Natural killer cell treated with Interleukin-12 subunit alpha and Interleukin-12 subunit beta and Interleukin-15 and Interleukin-18, amount 100 ng/mL, for 72 hours (primary cell): ENCODE results near the gene ZNF664. TPM values are rescaled to one million over a fixed set of nuclear protein-coding genes. Genes with fewer than 3 reads are reported as not detected.

ENCODE experiments used
- ATAC-seq, 2 donors: fragments of 150-1000 bp; cut with Tn5 transposase in 1 of 2; sonication (Bioruptor Pico), chemical (Tn5 transposase) in 1 of 2; 2 replicates each; pipeline ENCODE4 v1.10.0; 2021
- DNase-seq: peaks from one replicate; pipeline ENCODE4 v3.0.0; 2022; ENCODE audit warnings: low spot score
- H3K27ac Mint-ChIP-seq, 2 donors: 1 replicate in 1 of 2; 2 replicates in 1 of 2; pipeline ENCODE4 v1.8.0; 2022; ENCODE audit warnings: mixed read lengths in 2 of 2, mild to moderate bottlenecking in 1 of 2, moderate library complexity in 1 of 2
- H3K27me3 Mint-ChIP-seq, 2 donors: 1 replicate in 1 of 2; 2 replicates in 1 of 2; pipeline ENCODE4 v1.8.0; 2022; ENCODE audit warnings: mixed read lengths in 2 of 2
- H3K36me3 Mint-ChIP-seq: one replicate; pipeline ENCODE4 v1.8.0; 2022; ENCODE audit warnings: mixed read lengths
- H3K4me1 Mint-ChIP-seq, 2 donors: 1 replicate in 1 of 2; 2 replicates in 1 of 2; pipeline ENCODE4 v1.8.0; 2022; ENCODE audit warnings: low read depth in 2 of 2, mixed read lengths in 2 of 2, mild to moderate bottlenecking in 1 of 2
- H3K4me3 Mint-ChIP-seq: one replicate; pipeline ENCODE4 v1.8.0; 2022; ENCODE audit warnings: mixed read lengths
- H3K9me3 Mint-ChIP-seq: 2 replicates; pipeline ENCODE4 v1.8.0; 2022; ENCODE audit warnings: mixed read lengths
- total RNA-seq, 2 donors: library from RNA; stranded (reverse); gene quantifications; one replicate each; pipeline ENCODE4 v1.2.3, GENCODE V29; 2022

The ZNF664 gene
- total RNA-seq, result 10 to 100 TPM; 41.0 to 45.5 TPM

- no peaks in the 10 kb centered on the region for H3K27me3 Mint-ChIP-seq
- no peaks in the 10 kb centered on the region for H3K9me3 Mint-ChIP-seq
- peak; percentile 92 for ATAC-seq
- peak within 1 kb of the TSS; percentile 95 for H3K4me3 Mint-ChIP-seq
- peaks cover 7% of the 10 kb centered on the region for H3K36me3 Mint-ChIP-seq
- DNase-seq, result peak; percentile 95
- H3K27ac Mint-ChIP-seq, result peak within 1 kb of the TSS; percentile 70 to 94
- H3K4me1 Mint-ChIP-seq, result peaks cover 9 to 26% of the 10 kb centered on the region in 2 donors
Measured at GRCh38 chr12:123972457-123973401, at the start of gene ZNF664, which contains the start of gene CCDC92. Gene ZNF664 (plus strand): TSS chr12:123973215. CDS start chr12:124012145, 38,930 bp downstream. Gene CCDC92 (minus strand): TSS chr12:123972831. CDS start chr12:123944305, 28,526 bp downstream.

GRCh38 chr12:123923927-123924326, 49.1 kb upstream of the ZNF664 start:
- Mint-ChIP-seq H3K4me3 (no peak overlapping the region), H3K36me3 (no peaks in the 10 kb centered on the region), H3K27ac (no peak overlapping the region), H3K4me1 (no peaks in the 10 kb centered on the region), H3K27me3 (peaks cover 0 to 6% of the 10 kb centered on the region in 2 donors), H3K9me3 (no peaks in the 10 kb centered on the region)
- DNase-seq, result no peak
- no peak for ATAC-seq

- Mint-ChIP-seq H3K9me3 (no peaks in the 10 kb centered on the region), H3K27me3 (peaks cover 0 to 5% of the 10 kb centered on the region in 2 donors), H3K27ac (no peak overlapping the region), H3K4me1 (no peaks in the 10 kb centered on the region), H3K4me3 (no peak overlapping the region), H3K36me3 (no peaks in the 10 kb centered on the region)
- ATAC-seq (no peak), DNase-seq (no peak)
Measured at GRCh38 chr12:123924539-123924938, 48.5 kb upstream of the ZNF664 start.

DNA sequence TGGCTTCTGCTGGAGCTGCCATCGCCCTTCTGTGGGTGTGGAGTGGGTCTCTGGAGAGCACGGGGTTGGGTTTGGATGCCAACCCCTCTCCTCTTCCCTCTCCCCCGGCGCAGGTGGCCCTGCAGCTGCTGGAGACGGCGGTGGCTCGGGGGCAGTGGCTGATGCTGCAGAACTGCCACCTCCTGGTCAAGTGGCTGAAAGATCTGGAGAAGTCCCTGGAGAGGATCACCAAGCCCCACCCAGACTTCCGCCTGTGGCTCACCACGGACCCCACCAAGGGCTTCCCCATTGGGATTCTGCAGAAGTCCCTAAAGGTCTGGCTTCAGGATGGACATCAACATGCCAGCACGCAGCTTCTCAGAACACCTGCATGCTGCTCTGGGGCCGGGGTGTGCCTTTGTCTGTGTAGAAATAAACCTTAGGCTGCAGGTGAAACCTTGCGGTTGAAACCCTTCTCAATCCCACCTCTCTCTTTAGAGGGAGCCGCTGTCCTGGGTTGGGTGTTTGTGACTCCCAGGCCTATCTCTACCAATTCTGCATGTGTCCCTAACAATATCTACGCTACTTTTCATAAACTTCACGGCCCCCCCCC, 44.6 kb upstream of the ZNF664 start:
- H3K9me3 Mint-ChIP-seq, result no peaks in the 10 kb centered on the region
- no peak overlapping the region for H3K4me3 Mint-ChIP-seq
- H3K36me3 Mint-ChIP-seq, result no peaks in the 10 kb centered on the region
- DNase-seq (no peak), ATAC-seq (no peak)
- H3K27me3 Mint-ChIP-seq, result peaks cover 0 to 3% of the 10 kb centered on the region in 2 donors
- H3K27ac Mint-ChIP-seq, result no peak overlapping the region
- H3K4me1 Mint-ChIP-seq, result peaks cover 2 to 6% of the 10 kb centered on the region in 2 donors

DNA sequence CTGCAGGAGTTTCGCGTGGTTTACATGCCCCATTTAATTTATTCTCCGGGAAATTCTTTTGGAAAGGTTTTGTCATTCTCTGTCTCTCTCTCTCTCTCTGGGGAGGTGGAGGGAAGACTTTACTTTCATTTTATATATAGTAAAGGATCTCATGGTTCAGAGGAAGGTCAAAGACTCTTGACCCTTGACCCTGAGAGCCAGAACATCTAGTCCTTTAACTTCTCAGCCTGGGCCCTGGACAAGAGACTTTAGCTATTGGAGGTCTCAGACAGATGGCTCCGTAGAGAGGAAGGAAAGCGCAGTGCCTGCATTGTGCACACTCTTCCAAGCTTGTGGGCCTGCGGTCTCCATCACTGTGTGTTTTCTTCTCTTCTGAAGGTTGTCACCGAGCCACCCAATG, 44.1 kb upstream of the ZNF664 start:
- H3K9me3 Mint-ChIP-seq, result no peaks in the 10 kb centered on the region
- peaks cover 0 to 3% of the 10 kb centered on the region in 2 donors for H3K27me3 Mint-ChIP-seq
- H3K4me1 Mint-ChIP-seq, result peaks cover 7 to 11% of the 10 kb centered on the region in 2 donors
- DNase-seq, result no peak
- no peaks in the 10 kb centered on the region for H3K36me3 Mint-ChIP-seq
- H3K4me3 Mint-ChIP-seq, result no peak overlapping the region
- no peak overlapping the region for H3K27ac Mint-ChIP-seq
- no peak for ATAC-seq

DNA sequence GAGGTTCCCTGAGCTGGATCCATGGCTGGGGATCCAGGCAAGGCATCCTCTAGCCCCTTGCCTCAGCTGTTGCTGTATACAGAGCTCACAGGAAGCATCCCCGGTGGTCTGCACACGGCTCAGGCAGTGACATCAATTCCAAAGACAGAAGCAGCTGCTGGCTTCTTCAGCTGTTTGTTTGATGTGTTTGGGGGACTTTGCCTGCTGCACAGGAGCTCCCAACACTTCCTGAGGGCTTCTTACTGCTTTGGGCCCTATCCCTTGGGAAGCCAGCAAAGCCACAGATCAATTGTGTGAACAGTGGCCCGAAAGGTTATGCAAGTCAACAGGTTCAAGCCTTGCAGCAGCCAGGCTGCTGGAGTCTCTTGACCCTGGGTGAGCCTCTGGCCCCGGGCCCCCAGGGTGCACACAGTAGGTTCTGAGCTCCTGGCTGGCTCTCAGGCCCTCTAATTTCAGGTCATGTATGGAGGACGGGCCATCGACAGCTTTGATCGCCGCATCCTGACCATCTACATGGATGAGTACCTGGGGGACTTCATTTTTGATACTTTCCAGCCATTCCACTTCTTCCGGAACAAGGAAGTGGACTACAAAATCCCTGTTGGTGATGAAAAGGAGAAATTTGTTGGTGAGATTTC, 43.0 kb upstream of the ZNF664 start:
- Mint-ChIP-seq H3K4me3 (no peak overlapping the region), H3K4me1 (peaks cover 13 to 23% of the 10 kb centered on the region in 2 donors), H3K27me3 (no peaks in the 10 kb centered on the region), H3K27ac (no peak overlapping the region), H3K9me3 (no peaks in the 10 kb centered on the region), H3K36me3 (no peaks in the 10 kb centered on the region)
- peak; percentile 42 for DNase-seq
- ATAC-seq, result no peak

GRCh38 chr12:123931686-123932321, 41.2 kb upstream of the ZNF664 start:
- ATAC-seq (no peak), DNase-seq (peak; percentile 22)
- no peak overlapping the region for H3K4me3 Mint-ChIP-seq
- H3K27me3 Mint-ChIP-seq, result no peaks in the 10 kb centered on the region
- H3K27ac Mint-ChIP-seq, result no peak overlapping the region
- H3K9me3 Mint-ChIP-seq, result no peaks in the 10 kb centered on the region
- H3K4me1 Mint-ChIP-seq, result peaks cover 28 to 36% of the 10 kb centered on the region in 2 donors
- no peaks in the 10 kb centered on the region for H3K36me3 Mint-ChIP-seq

GRCh38 chr12:123933214-123933613, 39.8 kb upstream of the ZNF664 start:
- DNase-seq, result peak; percentile 54
- Mint-ChIP-seq H3K4me3 (no peak overlapping the region), H3K9me3 (no peaks in the 10 kb centered on the region), H3K27me3 (no peaks in the 10 kb centered on the region), H3K27ac (no peak overlapping the region), H3K4me1 (peaks cover 38 to 46% of the 10 kb centered on the region in 2 donors), H3K36me3 (no peaks in the 10 kb centered on the region)
- ATAC-seq, result no peak

DNA sequence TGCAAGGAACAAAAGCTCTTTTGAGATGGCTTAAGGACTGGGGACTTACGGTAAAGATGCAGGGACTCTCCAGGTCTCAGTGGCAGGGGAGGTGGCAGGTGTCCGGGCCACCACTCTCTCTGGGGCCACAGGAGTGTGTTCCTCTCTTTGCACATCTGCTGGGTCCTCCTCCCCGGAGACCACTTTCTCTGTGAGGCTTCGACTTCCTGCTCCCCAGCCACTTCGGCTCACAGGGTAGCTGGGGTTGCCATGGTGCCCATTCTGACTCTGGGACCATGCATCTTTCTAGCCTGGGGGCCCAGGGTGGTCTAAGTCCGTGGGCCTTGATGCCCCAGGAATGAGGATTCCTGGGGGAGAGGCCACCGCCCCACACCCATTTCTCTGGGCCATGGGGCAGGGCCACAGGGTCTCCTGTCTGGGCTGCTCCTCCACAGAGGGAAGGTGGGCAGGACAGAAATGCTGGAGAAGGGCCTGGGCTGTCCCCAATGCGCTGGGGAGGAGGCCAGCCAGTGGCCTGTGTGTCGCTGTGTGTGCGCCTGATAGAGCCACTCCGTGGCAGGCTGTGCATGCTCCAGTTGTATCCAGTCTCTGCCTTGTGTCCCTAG, 38.9 kb upstream of the ZNF664 start:
- DNase-seq (peak; percentile 55), ATAC-seq (peak in 1 of 2 donors; percentile 1)
- Mint-ChIP-seq H3K4me1 (peaks cover 47 to 55% of the 10 kb centered on the region in 2 donors), H3K9me3 (no peaks in the 10 kb centered on the region), H3K27ac (no peak overlapping the region), H3K27me3 (no peaks in the 10 kb centered on the region), H3K4me3 (peak overlapping the region; percentile 48), H3K36me3 (no peaks in the 10 kb centered on the region)

DNA sequence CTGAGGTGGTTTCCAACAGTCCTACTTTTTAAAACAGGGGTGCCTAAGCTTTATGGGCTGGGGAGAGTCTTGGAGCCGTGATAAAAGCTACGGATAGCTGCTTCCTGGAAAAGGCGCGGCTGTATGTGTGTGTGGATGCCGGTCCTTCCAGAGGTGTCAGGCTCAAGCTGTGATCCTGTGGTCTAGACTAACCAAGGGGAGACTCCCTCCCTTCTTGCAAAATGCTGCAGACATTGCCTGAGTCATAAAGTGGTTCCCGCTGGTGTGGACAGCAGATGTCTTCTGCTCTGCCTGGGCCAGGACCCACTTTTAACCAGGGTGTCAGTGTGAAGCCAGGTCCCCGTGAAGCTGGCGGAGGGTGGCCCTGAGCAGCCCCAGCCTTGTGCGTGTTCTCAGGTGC, 38.2 kb upstream of the ZNF664 start:
- Mint-ChIP-seq H3K36me3 (no peaks in the 10 kb centered on the region), H3K4me1 (peaks cover 50 to 57% of the 10 kb centered on the region in 2 donors), H3K27me3 (no peaks in the 10 kb centered on the region), H3K27ac (peak overlapping the region in 1 of 2 donors; percentile 52), H3K4me3 (peak overlapping the region; percentile 48), H3K9me3 (no peaks in the 10 kb centered on the region)
- DNase-seq (peak; percentile 88), ATAC-seq (peak; percentile 85 to 94)

DNA sequence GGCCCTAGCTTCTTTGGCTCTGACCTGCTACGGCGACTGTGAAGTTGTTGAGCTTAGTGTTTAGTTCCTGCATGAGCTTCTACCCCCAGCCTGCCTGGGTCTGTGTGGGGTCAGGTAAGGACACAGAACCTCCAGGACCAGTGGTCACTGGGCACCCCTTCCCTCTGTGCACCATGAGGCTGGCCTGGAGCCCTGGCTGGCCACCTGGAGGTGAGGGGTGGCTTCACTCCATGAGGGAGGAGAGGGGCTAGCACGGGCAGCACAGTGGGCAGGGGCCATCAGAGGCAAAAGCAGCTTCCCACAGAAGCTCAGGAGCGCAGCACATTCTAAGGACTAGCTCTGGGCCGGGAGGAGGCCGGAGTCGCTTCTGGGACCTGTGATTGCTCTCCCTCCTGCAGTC, 37.1 kb upstream of the ZNF664 start:
- Mint-ChIP-seq H3K9me3 (no peaks in the 10 kb centered on the region), H3K4me1 (peaks cover 55 to 61% of the 10 kb centered on the region in 2 donors), H3K4me3 (peak overlapping the region; percentile 55), H3K27me3 (no peaks in the 10 kb centered on the region), H3K36me3 (no peaks in the 10 kb centered on the region), H3K27ac (peak overlapping the region in 1 of 2 donors; percentile 27)
- ATAC-seq, result no peak
- no peak for DNase-seq

- Mint-ChIP-seq H3K27me3 (no peaks in the 10 kb centered on the region), H3K9me3 (no peaks in the 10 kb centered on the region), H3K4me3 (peak overlapping the region; percentile 55), H3K36me3 (peaks cover 2% of the 10 kb centered on the region), H3K4me1 (peaks cover 55 to 63% of the 10 kb centered on the region in 2 donors), H3K27ac (peak overlapping the region in 1 of 2 donors; percentile 27)
- ATAC-seq, result no peak
- no peak for DNase-seq
Measured at GRCh38 chr12:123936471-123936870, 36.5 kb upstream of the ZNF664 start.
